COLO668 (cell line): ENCODE results near the gene TFAP2C.

Source experiments
- DNase-seq: peaks from one replicate; lab custom pipeline; 2025; ENCODE audit not compliant: unreplicated experiment; lab: John Stamatoyannopoulos, UW

TFAP2C gene

GRCh38 chr20:56628873-56629463 is at the start of gene TFAP2C:
Gene TFAP2C (plus strand): TSS chr20:56629306. CDS start chr20:56629545, 239 bp downstream.
- DNase-seq, result no peak

DNA sequence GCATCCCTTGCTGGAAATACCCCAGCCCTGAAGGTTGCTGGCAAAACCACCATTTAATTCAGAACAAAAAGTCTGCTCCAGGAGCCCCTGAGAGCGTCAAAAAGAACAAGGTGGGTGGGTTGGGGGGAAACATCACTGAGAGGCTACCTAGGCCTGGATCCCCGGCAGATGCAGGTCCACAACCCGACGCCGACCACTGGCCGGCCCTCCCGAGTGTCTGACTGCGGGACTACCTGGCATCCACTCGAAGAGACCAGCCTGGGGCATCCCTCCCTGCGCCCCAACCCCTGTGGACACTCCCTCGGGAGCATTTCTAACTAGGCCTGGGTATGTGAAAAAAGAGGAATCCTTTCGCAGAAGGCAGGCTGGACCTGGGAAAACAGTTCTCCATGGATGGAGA is 48.9 kb upstream of the TFAP2C start:
- no peak for DNase-seq

GRCh38 chr20:56581701-56582100 is 47.4 kb upstream of the TFAP2C start:
- no peak for DNase-seq

DNA sequence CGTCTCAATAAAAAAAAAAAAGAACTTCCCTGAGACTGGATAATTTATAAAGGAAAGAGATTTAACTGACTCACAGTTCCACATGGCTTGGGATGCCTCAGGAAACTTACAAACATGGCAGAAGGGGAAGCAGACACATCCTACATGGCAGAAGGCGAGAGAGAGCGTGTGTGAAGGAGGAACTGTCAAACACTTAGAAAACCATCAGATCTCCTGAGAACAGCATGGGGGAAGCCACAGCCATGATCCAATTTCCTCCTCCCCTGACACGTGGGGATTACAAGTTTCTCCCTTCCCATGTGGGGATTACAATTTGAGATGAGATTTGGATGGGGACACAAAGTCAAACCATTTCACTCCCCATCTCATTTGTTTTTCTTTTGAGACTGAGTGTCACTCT is 46.6 kb upstream of the TFAP2C start:
- DNase-seq, result no peak

GRCh38 chr20:56584916-56585315 is 44.2 kb upstream of the TFAP2C start:
- no peak for DNase-seq

DNA sequence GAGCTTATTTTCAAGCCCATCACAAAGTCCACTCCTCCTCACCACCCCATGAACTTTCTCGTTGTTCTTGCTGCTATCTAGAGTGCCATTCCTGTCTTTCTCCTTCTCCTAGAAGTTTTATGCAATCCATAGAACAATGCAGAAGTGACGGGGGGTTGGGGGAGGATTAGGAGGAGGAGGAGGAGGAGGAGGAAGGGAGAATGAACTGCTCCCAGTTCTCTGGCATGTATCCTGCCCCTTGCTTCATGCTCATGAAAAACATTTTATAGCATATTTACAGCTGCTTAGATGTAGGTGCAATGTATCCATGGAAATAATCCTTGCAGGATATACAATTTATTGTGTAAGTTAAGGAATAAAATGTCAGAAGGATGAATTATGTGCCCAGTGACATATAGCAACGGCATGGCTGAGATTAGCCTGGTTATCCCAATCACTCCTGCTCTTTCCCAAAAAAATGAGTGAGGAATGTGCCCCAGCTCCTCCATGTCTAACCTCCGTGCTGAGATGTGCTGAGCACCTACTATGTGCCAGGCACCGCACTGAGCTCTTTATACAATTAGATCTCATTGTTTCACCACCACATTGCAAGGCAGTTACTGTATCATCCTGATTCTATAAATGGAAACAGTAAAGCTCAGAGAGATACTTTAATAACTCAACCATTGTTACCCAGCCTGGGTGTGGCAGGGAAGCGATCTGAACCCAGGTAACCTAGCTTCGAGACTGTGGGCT is 41.6 kb upstream of the TFAP2C start:
- DNase-seq, result no peak

DNA sequence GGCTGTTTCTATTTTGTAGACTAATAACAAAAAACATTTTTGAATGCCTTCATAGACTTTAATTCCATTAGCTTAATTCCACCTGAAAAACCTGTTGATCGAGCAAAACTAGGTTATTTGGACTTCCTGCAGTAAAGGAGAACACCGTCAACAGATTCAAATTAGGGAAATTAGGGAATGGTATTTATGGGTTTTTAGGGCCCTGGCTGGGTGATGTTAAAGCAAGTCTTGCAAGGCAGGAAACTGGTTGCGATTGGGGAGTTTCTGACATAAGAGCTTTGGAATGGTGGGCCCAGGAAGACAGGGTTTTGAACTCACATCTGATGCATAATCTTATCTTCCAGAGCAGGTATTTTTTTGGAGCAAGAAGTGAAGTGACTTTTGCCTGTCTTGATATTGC is 40.1 kb upstream of the TFAP2C start:
- DNase-seq, result no peak

- no peak for DNase-seq
Observed at GRCh38 chr20:56589633-56590032, 39.5 kb upstream of the TFAP2C start.

DNA sequence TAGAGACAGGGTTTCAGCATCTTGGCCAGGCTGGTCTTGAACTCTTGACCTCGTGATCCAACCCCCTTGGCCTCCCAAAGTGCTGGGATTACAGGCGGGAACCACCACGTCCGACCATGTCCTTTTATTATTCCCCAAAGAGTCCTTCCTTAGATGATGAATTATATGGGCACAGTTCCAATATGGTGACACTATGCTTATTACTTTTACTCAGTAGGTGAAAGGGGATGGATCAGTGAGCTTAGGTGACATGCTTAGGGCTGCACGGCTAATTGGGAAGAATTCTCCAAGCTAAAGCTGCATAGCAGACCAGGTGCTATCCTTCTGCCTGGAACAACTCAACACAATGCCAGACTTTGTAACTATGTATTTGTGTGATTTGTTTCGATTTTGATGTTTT is 38.2 kb upstream of the TFAP2C start:
- DNase-seq, result no peak

GRCh38 chr20:56592211-56592610 is 36.9 kb upstream of the TFAP2C start:
- no peak for DNase-seq

DNA sequence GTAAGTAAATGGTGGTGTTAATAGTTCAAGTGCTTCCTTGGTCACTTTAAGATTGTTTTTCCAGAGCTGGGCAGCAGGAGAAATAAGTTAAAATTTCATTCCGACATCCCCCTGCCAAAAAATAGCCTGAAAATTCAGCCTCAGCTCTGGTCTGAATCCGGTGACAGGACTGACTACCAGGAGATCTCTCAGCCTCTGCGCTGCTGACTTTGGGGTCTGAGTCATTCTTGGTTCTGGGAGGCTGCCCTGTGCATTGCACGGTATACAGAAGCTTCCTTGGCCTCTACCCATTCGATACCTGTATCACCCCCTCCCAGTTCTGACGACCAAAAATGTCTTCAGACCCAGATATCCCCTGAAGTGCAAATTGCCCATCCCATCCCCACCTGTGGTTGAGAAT is 36.3 kb upstream of the TFAP2C start:
- no peak for DNase-seq

DNA sequence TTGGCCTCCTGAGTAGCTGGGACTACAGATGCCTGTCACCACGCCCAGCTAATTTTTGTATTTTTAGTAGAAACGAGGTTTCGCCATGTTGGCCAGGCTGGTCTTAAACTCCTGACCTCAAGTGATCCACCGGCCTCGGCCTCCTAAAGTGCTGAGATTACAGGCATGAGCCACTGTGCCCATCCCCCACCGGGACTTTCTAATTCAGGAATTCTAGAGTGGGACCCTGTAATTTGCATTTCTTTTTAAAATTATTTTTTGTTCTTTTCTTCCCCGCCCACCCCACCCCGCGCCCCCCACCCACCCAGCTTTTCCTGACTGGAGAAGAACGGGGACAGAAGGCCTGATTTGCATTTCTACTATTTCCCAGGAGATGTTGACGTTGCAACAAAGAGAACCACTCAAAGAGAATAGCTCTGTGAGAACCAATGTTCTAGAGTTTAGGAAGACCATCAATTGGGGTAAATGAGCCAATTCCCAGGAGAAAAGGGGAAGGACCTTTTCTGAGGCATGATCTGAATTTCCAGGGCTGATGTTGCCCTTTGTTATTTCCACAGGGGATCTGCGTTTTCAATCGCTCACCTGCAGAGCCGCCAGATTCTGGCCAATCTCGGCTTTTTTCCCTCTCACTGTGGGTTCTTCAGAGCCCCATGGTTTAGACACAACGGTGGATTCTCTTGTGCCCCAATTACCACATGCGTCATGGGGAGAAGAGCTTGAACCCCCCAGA is 33.2 kb upstream of the TFAP2C start:
- no peak for DNase-seq

DNA sequence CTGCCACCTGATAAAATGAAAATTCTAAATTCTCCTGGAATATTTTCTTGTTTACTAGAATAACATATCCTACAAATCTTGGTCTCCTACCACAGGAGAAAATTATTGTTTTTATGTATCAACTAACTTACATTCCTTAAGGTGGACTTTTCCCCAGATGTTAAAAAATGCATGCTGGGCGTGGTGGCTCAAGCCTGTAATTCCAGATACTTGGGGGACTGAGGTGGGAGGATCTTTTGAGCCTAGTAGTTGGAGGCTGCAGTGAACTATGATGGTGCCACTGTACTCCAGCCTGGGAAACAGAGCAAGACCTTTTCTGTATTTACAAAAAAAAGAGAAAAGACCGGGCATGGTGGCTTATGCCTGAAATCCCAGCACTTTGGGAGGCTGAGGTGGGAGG is 27.9 kb upstream of the TFAP2C start:
- no peak for DNase-seq

GRCh38 chr20:56604673-56605072 is 24.4 kb upstream of the TFAP2C start:
- DNase-seq, result no peak

- DNase-seq, result no peak
Observed at GRCh38 chr20:56605261-56605996, 23.7 kb upstream of the TFAP2C start.

GRCh38 chr20:56606174-56606945 is 22.7 kb upstream of the TFAP2C start:
- DNase-seq, result no peak

DNA sequence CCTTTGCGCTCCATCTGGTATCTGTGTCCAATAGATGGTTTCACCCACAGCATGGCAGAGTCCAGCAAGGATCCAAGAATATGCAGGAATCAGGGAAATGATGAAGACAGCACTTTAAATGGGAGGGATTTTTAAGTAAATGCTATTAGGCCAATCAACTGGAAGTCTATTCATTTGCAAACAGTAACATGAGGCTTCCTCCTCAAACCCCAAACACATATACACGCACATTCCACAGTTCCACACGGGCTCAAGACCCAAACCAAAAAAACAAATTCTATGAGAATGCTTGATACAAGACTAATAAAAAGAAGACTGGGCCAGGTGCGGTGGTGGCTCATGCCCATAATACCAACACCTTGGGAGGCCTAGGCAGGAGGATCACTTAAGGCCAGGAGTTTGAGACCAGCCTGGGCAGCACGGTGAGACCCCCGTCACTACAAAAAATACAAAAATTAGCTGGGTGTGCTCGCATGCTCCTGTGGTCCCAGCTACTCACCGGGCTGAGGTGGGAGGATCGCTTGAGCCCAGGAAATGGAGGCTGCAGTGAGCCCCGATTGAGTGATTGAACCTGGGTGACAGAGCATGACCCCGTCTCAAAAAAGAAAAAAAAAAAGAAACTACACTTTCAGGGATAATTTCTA is 21.9 kb upstream of the TFAP2C start:
- no peak for DNase-seq

GRCh38 chr20:56608376-56608775 is 20.7 kb upstream of the TFAP2C start:
- no peak for DNase-seq

GRCh38 chr20:56609321-56609720 is 19.8 kb upstream of the TFAP2C start:
- DNase-seq, result no peak

GRCh38 chr20:56610098-56610497 is 19.0 kb upstream of the TFAP2C start:
- no peak for DNase-seq
